Measurements from ENCODE around the gene BAK1. TPM values are rescaled to one million over a fixed set of nuclear protein-coding genes. Genes with fewer than 3 reads are reported as not detected.

The BAK1 gene
- total and polyA plus RNA-seq, 2 of the 13 experiments (the other 11 are each of a cell fraction or from before 2014, with no cell fraction given): 15.0 to 23.8 TPM

- 0 out of 2 replicates have a peak, but pooled peaks have one; percentile 24 for TF ChIP-seq CTCF (CRISPR knock-in tag; IDR thresholded peaks at IDR 0.05)
- no peak for TF ChIP-seq TMF1 (CRISPR knock-in tag; IDR thresholded peaks at IDR 0.05; ENCODE audit: low read depth)
- peak; percentile 65; the same call in 1 of the 2 replicates for TF ChIP-seq POGK (CRISPR knock-in tag; conservative IDR thresholded peaks at IDR 0.05)
- peak; percentile 41 to 54; a peak in 1 of 4 replicates for TF ChIP-seq HMGXB4 (CRISPR knock-in tag; IDR thresholded peaks at IDR 0.05; ENCODE audit: borderline replicate concordance in 1 of 2, low read depth in 1 of 2)
- no peak for TF ChIP-seq RELA (CRISPR knock-in tag; IDR thresholded peaks at IDR 0.05)
- TF ChIP-seq ZMYM4 (CRISPR knock-in tag; IDR thresholded peaks at IDR 0.05): peak; percentile 54; the same call in 1 of the 2 replicates
- no peak for TF ChIP-seq ZNF564 (CRISPR knock-in tag; IDR thresholded peaks at IDR 0.05)
- no peak for TF ChIP-seq ZNF777 (CRISPR knock-in tag; IDR thresholded peaks at IDR 0.05)
- TF ChIP-seq MAZ (IDR thresholded peaks at IDR 0.05; ENCODE audit: borderline replicate concordance, low read depth, low read length): no peak
- TF ChIP-seq MAZ (CRISPR knock-in tag; IDR thresholded peaks at IDR 0.05; ENCODE audit: low read depth): peak; percentile 55; the same call in 1 of the 2 replicates
- TF ChIP-seq DBP (CRISPR knock-in tag; IDR thresholded peaks at IDR 0.05; ENCODE audit: not compliant biosample characterization): peak; percentile 74
- peak; percentile 87; the same call in 1 of the 2 replicates for TF ChIP-seq WIZ (CRISPR knock-in tag; IDR thresholded peaks at IDR 0.05)
- no peak; the same call in 1 of the 2 replicates for TF ChIP-seq NFYB (CRISPR knock-in tag; IDR thresholded peaks at IDR 0.05)
- TF ChIP-seq ZSCAN22 (CRISPR knock-in tag; IDR thresholded peaks at IDR 0.05): no peak
- no peak for TF ChIP-seq ZNF383 (CRISPR knock-in tag; IDR thresholded peaks at IDR 0.05; ENCODE audit: borderline replicate concordance)
- TF ChIP-seq SOX6 (IDR thresholded peaks at IDR 0.05): no peak
- peak; percentile 50 for TF ChIP-seq SOX6 (CRISPR knock-in tag; IDR thresholded peaks at IDR 0.05)
- TF ChIP-seq MTF1 (CRISPR knock-in tag; IDR thresholded peaks at IDR 0.05): no peak
- no peak for TF ChIP-seq ZNF382 (CRISPR knock-in tag; IDR thresholded peaks at IDR 0.05; ENCODE audit: borderline replicate concordance)
- TF ChIP-seq HOMEZ (CRISPR knock-in tag; IDR thresholded peaks at IDR 0.05; ENCODE audit: low read depth): no peak
- no peak for TF ChIP-seq HDAC6 (IDR thresholded peaks at IDR 0.05; ENCODE audit: low read depth, low read length)
- no peak for TF ChIP-seq FOXJ3 (CRISPR knock-in tag; IDR thresholded peaks at IDR 0.05; ENCODE audit: borderline replicate concordance)
Observed at GRCh38 chr6:33570806-33571636, 9.1 kb downstream of the BAK1 start (continued).

Data from HepG2 (cell line).